Lung (tissue), 12 donors: ENCODE data around the gene EFNA5. TPM values are rescaled to one million over a fixed set of nuclear protein-coding genes. Genes with fewer than 3 reads are reported as not detected.

Experiments
- ATAC-seq: fragments of 200-7000 bp; cut with Tn5 transposase; one replicate; pipeline ENCODE4 v1.9.1; 2020; ENCODE audit warnings: moderate number of reproducible peaks; ENCODE audit not compliant: insufficient read depth, low FRiP score
- DNase-seq, 3 donors: peaks; one replicate each; pipeline ENCODE4 v3.0.0-alpha.2; 2013 to 2017
- H3K27ac ChIP-seq, 2 donors: one replicate each; pipeline ENCODE4 v1.5.1; 2013; ENCODE audit warnings: mild to moderate bottlenecking in 2 of 2, moderate library complexity in 2 of 2, control low read depth in 1 of 2, inconsistent platforms in 1 of 2, low read depth in 1 of 2, low read length in 1 of 2
- H3K27me3 ChIP-seq, 3 donors: one replicate each; pipeline ENCODE4 v1.5.1; 2013; ENCODE audit warnings: low read length in 2 of 3; ENCODE audit not compliant: control insufficient read depth in 3 of 3, insufficient read depth in 3 of 3
- H3K36me3 ChIP-seq, 4 donors: one replicate each; pipeline ENCODE4 v1.5.1; 2013; ENCODE audit warnings: low read length in 4 of 4, mild to moderate bottlenecking in 1 of 4, moderate library complexity in 1 of 4; ENCODE audit not compliant: control insufficient read depth in 4 of 4, insufficient read depth in 4 of 4
- H3K4me1 ChIP-seq, 5 donors: one replicate each; pipeline ENCODE4 v1.5.1; 2013; ENCODE audit warnings: low read length in 5 of 5, mild to moderate bottlenecking in 2 of 5, moderate library complexity in 1 of 5; ENCODE audit not compliant: control insufficient read depth in 5 of 5, insufficient read depth in 5 of 5
- H3K4me3 ChIP-seq: one replicate; pipeline ENCODE4 v1.5.1; 2013; ENCODE audit warnings: mild to moderate bottlenecking, control low read depth, moderate library complexity
- H3K9ac ChIP-seq, 2 donors: one replicate each; pipeline ENCODE4 v1.5.1; 2013; ENCODE audit warnings: low read length in 2 of 2, control low read depth in 1 of 2; ENCODE audit not compliant: insufficient read depth in 1 of 2
- H3K9me3 ChIP-seq, 4 donors: one replicate each; pipeline ENCODE4 v1.5.1; 2013; ENCODE audit warnings: low read length in 3 of 4, mild to moderate bottlenecking in 1 of 4, moderate library complexity in 1 of 4; ENCODE audit not compliant: control insufficient read depth in 4 of 4, insufficient read depth in 3 of 4
- WGBS, 2 donors: extraction: QIAGEN DNeasy Blood & Tissue Kit; methylation state at CpG; one replicate each; pipeline ENCODE4 v1.1.7; 2013; 5-methylcytosine and 5-hydroxymethylcytosine counted together
- polyA plus RNA-seq, 2 donors: library from polyadenylated mRNA; stranded (reverse); fragments of 200-250 nt; gene quantifications; one replicate each; pipeline ENCODE4 v1.2.1, GENCODE V29; 2013
- total RNA-seq, 2 donors: library from RNA; depleted of rRNA in 1 of 2; stranded (reverse); fragments of >200 nt in 1 of 2; gene quantifications; one replicate each; pipeline ENCODE4 v1.2.1, GENCODE V29; 2014 to 2021
- TF ChIP-seq, protein P1 (sequence below): IDR thresholded peaks from 2 replicates; pipeline ENCODE4 v1.5.1; 2012; ENCODE audit warnings: mild to moderate bottlenecking; ENCODE audit errors: control extremely low read depth, extremely low read depth
- donor health status: control.
- donor health status: control.
- donor health status: Bipolar disorder and iron deficiency.
- donor health status: healthy.
- donor health status: DM: yes; HTN: yes; CAD: no.

The EFNA5 gene
- total and polyA plus RNA-seq, 4 donors = 2.1 to 18.4 (median 7.8) TPM

DNA sequence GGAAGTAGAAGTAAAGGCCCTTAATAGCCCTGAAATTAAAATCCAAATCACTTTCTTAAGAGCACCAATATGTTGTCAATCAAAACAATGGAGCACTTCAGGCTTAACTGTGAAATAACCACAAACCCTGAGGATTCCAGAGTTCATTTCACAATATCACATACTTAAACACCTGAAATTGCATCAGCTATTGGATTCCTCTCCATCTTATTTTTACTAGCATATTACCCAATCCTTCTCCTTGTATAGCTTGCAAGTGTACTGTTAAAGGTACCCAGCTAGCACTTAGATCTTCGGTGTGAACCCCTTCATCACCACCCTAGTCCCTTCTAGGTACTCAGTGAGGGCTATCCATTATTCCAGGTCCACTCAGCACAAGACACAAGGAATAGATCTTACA is 287.3 kb downstream of the EFNA5 start:
- Histone ChIP-seq H3K4me3 (no peak overlapping the region), H3K9me3 (no peaks in the 10 kb centered on the region), H3K4me1 (peaks cover 0 to 13% (median 7%) of the 10 kb centered on the region in 5 donors), H3K36me3 (peaks cover 0 to 4% (median 1%) of the 10 kb centered on the region in 4 donors), H3K27me3 (no peaks in the 10 kb centered on the region), H3K9ac (no peak overlapping the region), H3K27ac (no peak overlapping the region)
- WGBS, 2 donors = 77 to 90% methylated on average over 1 of the region's 1 CpG
- DNase-seq = no peak
- TF ChIP-seq, protein P1, sequence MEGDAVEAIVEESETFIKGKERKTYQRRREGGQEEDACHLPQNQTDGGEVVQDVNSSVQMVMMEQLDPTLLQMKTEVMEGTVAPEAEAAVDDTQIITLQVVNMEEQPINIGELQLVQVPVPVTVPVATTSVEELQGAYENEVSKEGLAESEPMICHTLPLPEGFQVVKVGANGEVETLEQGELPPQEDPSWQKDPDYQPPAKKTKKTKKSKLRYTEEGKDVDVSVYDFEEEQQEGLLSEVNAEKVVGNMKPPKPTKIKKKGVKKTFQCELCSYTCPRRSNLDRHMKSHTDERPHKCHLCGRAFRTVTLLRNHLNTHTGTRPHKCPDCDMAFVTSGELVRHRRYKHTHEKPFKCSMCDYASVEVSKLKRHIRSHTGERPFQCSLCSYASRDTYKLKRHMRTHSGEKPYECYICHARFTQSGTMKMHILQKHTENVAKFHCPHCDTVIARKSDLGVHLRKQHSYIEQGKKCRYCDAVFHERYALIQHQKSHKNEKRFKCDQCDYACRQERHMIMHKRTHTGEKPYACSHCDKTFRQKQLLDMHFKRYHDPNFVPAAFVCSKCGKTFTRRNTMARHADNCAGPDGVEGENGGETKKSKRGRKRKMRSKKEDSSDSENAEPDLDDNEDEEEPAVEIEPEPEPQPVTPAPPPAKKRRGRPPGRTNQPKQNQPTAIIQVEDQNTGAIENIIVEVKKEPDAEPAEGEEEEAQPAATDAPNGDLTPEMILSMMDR = no peak
- ATAC-seq = no peak

DNA sequence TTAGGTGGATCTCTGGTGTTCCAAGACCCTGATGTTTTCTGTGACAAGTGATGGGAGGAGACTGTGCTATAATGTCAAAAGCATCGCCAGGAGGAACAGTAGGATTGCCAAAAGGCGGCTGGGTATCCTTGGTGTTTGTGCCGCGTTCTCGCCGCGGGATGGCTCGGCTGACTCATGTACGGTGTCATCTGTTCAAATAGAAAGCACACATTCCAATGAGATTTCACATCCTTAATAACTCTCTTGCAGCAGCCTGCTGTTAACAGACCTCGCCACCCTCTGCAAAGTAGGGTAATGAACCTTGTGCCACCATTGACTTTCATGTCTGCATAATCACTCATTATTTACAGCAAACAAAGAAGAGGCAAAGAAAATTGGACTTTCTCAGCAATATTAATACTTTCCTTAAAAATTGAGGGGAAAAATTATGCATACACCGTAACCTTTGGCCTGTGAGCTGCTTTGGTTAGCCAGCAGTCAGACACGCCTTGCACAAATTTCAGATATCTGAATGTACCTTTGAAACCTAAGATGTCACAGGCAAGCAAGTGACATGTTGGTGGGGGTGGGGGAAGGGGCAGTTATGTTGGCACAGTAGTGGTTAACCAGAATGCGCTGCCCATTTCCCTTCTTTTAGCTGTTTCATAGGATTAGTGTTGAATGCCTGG is 289.4 kb downstream of the EFNA5 start:
- H3K4me3 ChIP-seq = no peak overlapping the region
- H3K4me1 ChIP-seq = peaks cover 0 to 7% (median 0%) of the 10 kb centered on the region in 5 donors
- peak overlapping the region in 1 of 2 donors; percentile 34 for H3K27ac ChIP-seq
- TF ChIP-seq, protein P1 = no peak
- H3K36me3 ChIP-seq = peaks cover 0 to 4% (median 1%) of the 10 kb centered on the region in 4 donors
- ATAC-seq = no peak
- WGBS, 2 donors = 94 to 95% methylated on average over 13 of the region's 13 CpGs
- no peak overlapping the region for H3K9ac ChIP-seq
- H3K27me3 ChIP-seq = no peaks in the 10 kb centered on the region
- no peaks in the 10 kb centered on the region for H3K9me3 ChIP-seq
- DNase-seq = no peak

DNA sequence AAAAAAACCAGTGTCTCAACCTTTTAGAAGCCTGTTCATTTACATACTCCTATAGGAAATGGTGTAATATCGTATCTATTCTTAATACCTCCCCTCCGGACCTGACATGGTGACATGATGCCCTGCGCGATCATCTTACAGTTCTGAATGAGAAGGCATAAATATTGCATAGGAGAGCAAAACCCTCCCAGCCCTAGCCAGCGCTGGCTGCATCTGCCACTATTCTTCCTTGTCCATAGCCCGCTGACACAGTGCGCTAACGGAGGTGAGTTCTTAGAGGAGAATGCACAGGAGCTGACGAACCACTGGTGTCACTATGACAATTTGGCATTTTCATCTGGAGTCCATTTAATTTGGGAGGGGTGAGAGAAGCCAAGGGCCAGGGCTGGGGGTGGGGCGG is 290.1 kb downstream of the EFNA5 start:
- H3K9ac ChIP-seq = no peak overlapping the region
- no peaks in the 10 kb centered on the region for H3K27me3 ChIP-seq
- H3K27ac ChIP-seq = no peak overlapping the region
- no peaks in the 10 kb centered on the region for H3K9me3 ChIP-seq
- WGBS, 2 donors = 93 to 94% methylated on average over 10 of the region's 10 CpGs
- TF ChIP-seq, protein P1 = no peak
- H3K4me1 ChIP-seq = peaks cover 0 to 9% (median 0%) of the 10 kb centered on the region in 5 donors
- H3K4me3 ChIP-seq = no peak overlapping the region
- H3K36me3 ChIP-seq = peaks cover 0 to 4% (median 1%) of the 10 kb centered on the region in 4 donors
- DNase-seq = no peak
- ATAC-seq = no peak
